ENCODE data around the gene MINDY1. TPM values are rescaled to one million over a fixed set of nuclear protein-coding genes. Genes with fewer than 3 reads are reported as not detected.
A peak's percentile ranks its signal among the peaks of the same experiment; 100 is the strongest.

MINDY1 gene
- total and polyA plus RNA-seq, 11 donors, result 18.5 to 98.4 (median 54.0) TPM

GRCh38 chr1:151048645-151049032, 41.9 kb upstream of the MINDY1 start:
- intact Hi-C loops (cut with DNase I), result loop anchor here in 3 of 10 donors (1.0 to 5.0 kb wide), 3 partner anchors 24 to 41 kb away; partner anchors contain the start of genes MINDY1 (in 1 of the 3) and PRUNE1 (in 1 of the 3)
- peaks cover 0 to 42% (median 19%) of the 10 kb centered on the region in 12 donors for H3K4me1 ChIP-seq
- peak in 1 of 2 donors; percentile 42 for TF ChIP-seq POLR2A (IDR thresholded peaks at IDR 0.05)
- peak in 4 of 12 donors; percentile 45 to 54 (median 50) for TF ChIP-seq CTCF (IDR thresholded peaks at IDR 0.05)

GRCh38 chr1:151047925-151048644, 41.4 kb upstream of the MINDY1 start:
- H3K9me3 ChIP-seq, result no peaks in the 10 kb centered on the region
- H3K27me3 ChIP-seq, result no peaks in the 10 kb centered on the region
- peaks cover 0 to 42% (median 19%) of the 10 kb centered on the region in 12 donors for H3K4me1 ChIP-seq
- peak overlapping the region; percentile 60 to 87 (median 77) for H3K4me3 ChIP-seq
- peak in 8 of 12 donors; percentile 30 to 65 (median 50) for TF ChIP-seq CTCF (IDR thresholded peaks at IDR 0.05)
- TF ChIP-seq POLR2A (IDR thresholded peaks at IDR 0.05), result no peak
- intact Hi-C loops (cut with DNase I), result loop anchor here in 3 of 10 donors (1.0 to 5.0 kb wide), 3 partner anchors 24 to 41 kb away; partner anchors contain the start of genes MINDY1 (in 1 of the 3) and PRUNE1 (in 1 of the 3)
- ATAC-seq, result peak; percentile 70 to 86 (median 84)
- peak; percentile 72 to 84 (median 79) for DNase-seq
- H3K36me3 ChIP-seq, result peaks cover 0 to 40% (median 23%) of the 10 kb centered on the region in 9 donors
- 0% methylated on average over 1 to 48 of the region's 48 CpGs for WGBS, 4 donors
- peak overlapping the region; percentile 53 to 95 (median 90) for H3K27ac ChIP-seq

More at GRCh38 chr1:151048645-151049032, 41.9 kb upstream of the MINDY1 start:
- DNase-seq, result no peak
- peak overlapping the region; percentile 53 to 95 (median 90) for H3K27ac ChIP-seq
- no peaks in the 10 kb centered on the region for H3K27me3 ChIP-seq
- ATAC-seq, result no peak
- peak overlapping the region; percentile 60 to 87 (median 77) for H3K4me3 ChIP-seq
- H3K9me3 ChIP-seq, result no peaks in the 10 kb centered on the region
- peaks cover 2 to 42% (median 24%) of the 10 kb centered on the region in 9 donors for H3K36me3 ChIP-seq
- 6 to 20% (median 11%) methylated on average over 3 of the region's 3 CpGs for WGBS, 4 donors

- DNase-seq (peak; percentile 67 to 85 (median 74)), ATAC-seq (peak; percentile 67 to 85 (median 84))
- Histone ChIP-seq H3K4me1 (peaks cover 0 to 42% (median 19%) of the 10 kb centered on the region in 12 donors), H3K36me3 (peaks cover 0 to 39% (median 20%) of the 10 kb centered on the region in 9 donors), H3K27me3 (no peaks in the 10 kb centered on the region), H3K27ac (peak within 1 kb of the TSS; percentile 53 to 95 (median 90)), H3K4me3 (peak within 1 kb of the TSS; percentile 60 to 87 (median 77)), H3K9me3 (no peaks in the 10 kb centered on the region)
- WGBS, 4 donors, result 0 to 4% (median 0%) methylated on average over 3 to 29 of the region's 29 CpGs
- TF ChIP-seq CTCF (IDR thresholded peaks at IDR 0.05), result no peak
- TF ChIP-seq POLR2A (IDR thresholded peaks at IDR 0.05), result peak; percentile 8 to 69
- intact Hi-C loops (cut with DNase I), result loop anchor here in 1 of 10 donors (5.0 kb wide), 1 partner anchor 40 kb away; the partner anchor contains the start of genes MINDY1 and PRUNE1
These were observed 40.9 kb upstream of the MINDY1 start, which contains the start of gene C1orf56 for GRCh38 chr1:151047591-151047924. Gene C1orf56, plus strand, starts transcription at chr1:151047751. Its CDS starts 97 bp downstream, at chr1:151047848.

GRCh38 chr1:151043163-151043562, 36.5 kb upstream of the MINDY1 start:
- Histone ChIP-seq H3K9me3 (no peaks in the 10 kb centered on the region), H3K36me3 (peaks cover 0 to 12% (median 0%) of the 10 kb centered on the region in 9 donors), H3K27me3 (no peaks in the 10 kb centered on the region), H3K4me1 (peaks cover 0 to 14% (median 7%) of the 10 kb centered on the region in 12 donors), H3K4me3 (no peak overlapping the region), H3K27ac (no peak overlapping the region)
- ATAC-seq, result no peak
- intact Hi-C loops (cut with DNase I), result no loop called here
- WGBS, 4 donors, result 81 to 100% (median 95%) methylated on average over 1 of the region's 1 CpG
- no peak for DNase-seq
- TF ChIP-seq POLR2A (IDR thresholded peaks at IDR 0.05) (no peak), CTCF (IDR thresholded peaks at IDR 0.05) (no peak)
